VCaP (cell line): Measurements from ENCODE around the gene XPNPEP2.
A peak's percentile ranks its signal among the peaks of the same experiment; 100 is the strongest.

ENCODE experiments used
- H3K27ac ChIP-seq: fragments of 450-650 bp; 2 replicates; pipeline ENCODE4 v1.5.1; 2017
- CTCF ChIP-seq: fragments of 450-650 bp; conservative IDR thresholded peaks from 2 replicates; pipeline ENCODE4 v1.5.1; 2017; ENCODE audit warnings: mild to moderate bottlenecking, moderate library complexity

XPNPEP2 gene

GRCh38 chrX:129719931-129720530 is 18.7 kb upstream of the XPNPEP2 start:
- TF ChIP-seq CTCF: no peak
- no peak overlapping the region for H3K27ac ChIP-seq

- H3K27ac ChIP-seq: no peak overlapping the region
- TF ChIP-seq CTCF: no peak
Observed at GRCh38 chrX:129720741-129721140, 18.0 kb upstream of the XPNPEP2 start.

GRCh38 chrX:129721414-129721813 is 17.4 kb upstream of the XPNPEP2 start:
- TF ChIP-seq CTCF: no peak
- H3K27ac ChIP-seq: no peak overlapping the region

- TF ChIP-seq CTCF: no peak
- H3K27ac ChIP-seq: no peak overlapping the region
Observed at GRCh38 chrX:129721870-129722269, 16.9 kb upstream of the XPNPEP2 start.

- H3K27ac ChIP-seq: no peak overlapping the region
- no peak for TF ChIP-seq CTCF
Observed at GRCh38 chrX:129723511-129723910, 15.3 kb upstream of the XPNPEP2 start.

GRCh38 chrX:129724754-129725153 is 14.0 kb upstream of the XPNPEP2 start:
- TF ChIP-seq CTCF: no peak
- H3K27ac ChIP-seq: no peak overlapping the region

- no peak overlapping the region for H3K27ac ChIP-seq
- peak; percentile 77 for TF ChIP-seq CTCF
Observed at GRCh38 chrX:129726307-129727111, 12.3 kb upstream of the XPNPEP2 start.
